ENCODE results near the gene EXOC4. TPM values are rescaled to one million over a fixed set of nuclear protein-coding genes. Genes with fewer than 3 reads are reported as not detected.

EXOC4 gene
- total and polyA plus RNA-seq, 2 donors from 2014 or later = 22.8 to 78.7 TPM

- Histone ChIP-seq H3K36me3 (ENCODE audit: control insufficient read depth in 2 of 3, insufficient read depth in 3 of 3, low read length in 3 of 3) (no peaks in the 10 kb centered on the region), H3K9ac (ENCODE audit: low read length in 3 of 3) (no peak overlapping the region), H3K27me3 (ENCODE audit: control insufficient read depth, insufficient read depth, low read length) (no peaks in the 10 kb centered on the region), H3K4me3 (ENCODE audit: low read length in 3 of 3) (no peak overlapping the region), H3K4me1 (ENCODE audit: control insufficient read depth in 2 of 3, insufficient read depth in 2 of 3, low read depth in 1 of 3, low read length in 3 of 3) (no peaks in the 10 kb centered on the region), H3K9me3 (ENCODE audit: control insufficient read depth in 2 of 3, insufficient read depth in 1 of 3, low read length in 3 of 3) (no peaks in the 10 kb centered on the region), H3K27ac (ENCODE audit: low read depth in 2 of 2, low read length in 2 of 2) (no peak overlapping the region)
- TF ChIP-seq CTCF (IDR thresholded peaks at IDR 0.05; ENCODE audit: borderline replicate concordance, extremely low read depth, insufficient read depth) = no peak
- DNase-seq (no peak), FAIRE-seq (no peak)
- intact Hi-C loops (cut with DNase I) = no loop called here
Measured at GRCh38 chr7:133794479-133794878, 541.6 kb downstream of the EXOC4 start.

GRCh38 chr7:133795068-133795665 is 542.3 kb downstream of the EXOC4 start:
- Histone ChIP-seq H3K4me3 (ENCODE audit: low read length in 3 of 3) (no peak overlapping the region), H3K4me1 (ENCODE audit: control insufficient read depth in 2 of 3, insufficient read depth in 2 of 3, low read depth in 1 of 3, low read length in 3 of 3) (no peaks in the 10 kb centered on the region), H3K27me3 (ENCODE audit: control insufficient read depth, insufficient read depth, low read length) (no peaks in the 10 kb centered on the region), H3K36me3 (ENCODE audit: control insufficient read depth in 2 of 3, insufficient read depth in 3 of 3, low read length in 3 of 3) (no peaks in the 10 kb centered on the region), H3K9ac (ENCODE audit: low read length in 3 of 3) (no peak overlapping the region), H3K27ac (ENCODE audit: low read depth in 2 of 2, low read length in 2 of 2) (no peak overlapping the region), H3K9me3 (ENCODE audit: control insufficient read depth in 2 of 3, insufficient read depth in 1 of 3, low read length in 3 of 3) (no peaks in the 10 kb centered on the region)
- intact Hi-C loops (cut with DNase I) = no loop called here
- FAIRE-seq = no peak
- TF ChIP-seq CTCF (IDR thresholded peaks at IDR 0.05; ENCODE audit: borderline replicate concordance, extremely low read depth, insufficient read depth) = no peak
- peak in 2 of 5 donors; percentile 34 to 69 for DNase-seq

- DNase-seq = peak in 1 of 5 donors; percentile 29
- Histone ChIP-seq H3K27ac (ENCODE audit: low read depth in 2 of 2, low read length in 2 of 2) (no peak overlapping the region), H3K9me3 (ENCODE audit: control insufficient read depth in 2 of 3, insufficient read depth in 1 of 3, low read length in 3 of 3) (no peaks in the 10 kb centered on the region), H3K9ac (ENCODE audit: low read length in 3 of 3) (no peak overlapping the region), H3K4me3 (ENCODE audit: low read length in 3 of 3) (no peak overlapping the region), H3K36me3 (ENCODE audit: control insufficient read depth in 2 of 3, insufficient read depth in 3 of 3, low read length in 3 of 3) (no peaks in the 10 kb centered on the region), H3K4me1 (ENCODE audit: control insufficient read depth in 2 of 3, insufficient read depth in 2 of 3, low read depth in 1 of 3, low read length in 3 of 3) (no peaks in the 10 kb centered on the region), H3K27me3 (ENCODE audit: control insufficient read depth, insufficient read depth, low read length) (no peaks in the 10 kb centered on the region)
- intact Hi-C loops (cut with DNase I) = no loop called here
- no peak for FAIRE-seq
- no peak for TF ChIP-seq CTCF (IDR thresholded peaks at IDR 0.05; ENCODE audit: borderline replicate concordance, extremely low read depth, insufficient read depth)
Measured at GRCh38 chr7:133796782-133797745, 544.2 kb downstream of the EXOC4 start.

All from kidney (tissue), 14 donors.